GM19240 (cell line): Measurements from ENCODE around the gene UNC45A.

Source experiments
- DNase-seq: peaks from one replicate; pipeline ENCODE4 v3.0.0; 2011; ENCODE audit warnings: low spot score; ENCODE audit not compliant: insufficient read length

UNC45A gene, protein sequence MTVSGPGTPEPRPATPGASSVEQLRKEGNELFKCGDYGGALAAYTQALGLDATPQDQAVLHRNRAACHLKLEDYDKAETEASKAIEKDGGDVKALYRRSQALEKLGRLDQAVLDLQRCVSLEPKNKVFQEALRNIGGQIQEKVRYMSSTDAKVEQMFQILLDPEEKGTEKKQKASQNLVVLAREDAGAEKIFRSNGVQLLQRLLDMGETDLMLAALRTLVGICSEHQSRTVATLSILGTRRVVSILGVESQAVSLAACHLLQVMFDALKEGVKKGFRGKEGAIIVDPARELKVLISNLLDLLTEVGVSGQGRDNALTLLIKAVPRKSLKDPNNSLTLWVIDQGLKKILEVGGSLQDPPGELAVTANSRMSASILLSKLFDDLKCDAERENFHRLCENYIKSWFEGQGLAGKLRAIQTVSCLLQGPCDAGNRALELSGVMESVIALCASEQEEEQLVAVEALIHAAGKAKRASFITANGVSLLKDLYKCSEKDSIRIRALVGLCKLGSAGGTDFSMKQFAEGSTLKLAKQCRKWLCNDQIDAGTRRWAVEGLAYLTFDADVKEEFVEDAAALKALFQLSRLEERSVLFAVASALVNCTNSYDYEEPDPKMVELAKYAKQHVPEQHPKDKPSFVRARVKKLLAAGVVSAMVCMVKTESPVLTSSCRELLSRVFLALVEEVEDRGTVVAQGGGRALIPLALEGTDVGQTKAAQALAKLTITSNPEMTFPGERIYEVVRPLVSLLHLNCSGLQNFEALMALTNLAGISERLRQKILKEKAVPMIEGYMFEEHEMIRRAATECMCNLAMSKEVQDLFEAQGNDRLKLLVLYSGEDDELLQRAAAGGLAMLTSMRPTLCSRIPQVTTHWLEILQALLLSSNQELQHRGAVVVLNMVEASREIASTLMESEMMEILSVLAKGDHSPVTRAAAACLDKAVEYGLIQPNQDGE

DNA sequence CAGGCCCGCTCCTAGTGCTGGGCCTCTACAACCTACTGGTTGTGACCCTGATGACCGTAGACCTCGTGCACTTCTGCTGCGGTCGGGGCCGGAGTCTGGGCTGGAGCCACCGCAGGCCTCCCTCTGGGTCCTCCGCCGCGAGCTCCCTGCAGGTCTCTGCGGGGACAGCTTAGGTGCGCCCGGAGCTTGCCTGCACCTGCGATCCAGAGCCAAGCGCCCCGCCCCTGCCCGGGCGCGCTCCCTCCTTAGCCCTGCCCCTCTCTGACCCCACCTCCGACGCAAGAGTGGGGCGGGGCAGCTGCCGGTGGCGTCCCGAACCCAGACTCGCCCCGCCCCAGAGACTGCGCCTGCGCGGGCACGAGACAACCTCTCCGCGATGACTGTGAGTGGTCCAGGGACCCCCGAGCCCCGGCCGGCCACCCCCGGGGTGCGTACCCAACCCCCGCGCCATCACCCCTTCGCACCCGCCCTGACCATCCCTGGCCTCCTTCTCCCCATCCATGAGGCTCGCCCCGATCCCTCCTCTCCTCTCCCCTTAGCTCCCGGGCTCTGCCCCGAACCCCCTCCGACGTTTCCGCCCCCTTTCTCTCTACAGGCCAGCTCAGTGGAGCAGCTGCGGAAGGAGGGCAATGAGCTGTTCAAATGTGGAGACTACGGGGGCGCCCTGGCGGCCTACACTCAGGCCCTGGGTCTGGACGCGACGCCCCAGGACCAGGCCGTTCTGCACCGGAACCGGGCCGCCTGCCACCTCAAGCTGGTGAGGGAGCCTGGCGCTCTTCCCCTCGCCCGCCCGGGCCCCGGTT lies at the start of gene UNC45A:
Gene UNC45A (plus strand): TSS at position 337 of the 803 bp plus-strand sequence. CDS start 40 bp downstream, at position 377.
- DNase-seq, result peak; percentile 94

DNA sequence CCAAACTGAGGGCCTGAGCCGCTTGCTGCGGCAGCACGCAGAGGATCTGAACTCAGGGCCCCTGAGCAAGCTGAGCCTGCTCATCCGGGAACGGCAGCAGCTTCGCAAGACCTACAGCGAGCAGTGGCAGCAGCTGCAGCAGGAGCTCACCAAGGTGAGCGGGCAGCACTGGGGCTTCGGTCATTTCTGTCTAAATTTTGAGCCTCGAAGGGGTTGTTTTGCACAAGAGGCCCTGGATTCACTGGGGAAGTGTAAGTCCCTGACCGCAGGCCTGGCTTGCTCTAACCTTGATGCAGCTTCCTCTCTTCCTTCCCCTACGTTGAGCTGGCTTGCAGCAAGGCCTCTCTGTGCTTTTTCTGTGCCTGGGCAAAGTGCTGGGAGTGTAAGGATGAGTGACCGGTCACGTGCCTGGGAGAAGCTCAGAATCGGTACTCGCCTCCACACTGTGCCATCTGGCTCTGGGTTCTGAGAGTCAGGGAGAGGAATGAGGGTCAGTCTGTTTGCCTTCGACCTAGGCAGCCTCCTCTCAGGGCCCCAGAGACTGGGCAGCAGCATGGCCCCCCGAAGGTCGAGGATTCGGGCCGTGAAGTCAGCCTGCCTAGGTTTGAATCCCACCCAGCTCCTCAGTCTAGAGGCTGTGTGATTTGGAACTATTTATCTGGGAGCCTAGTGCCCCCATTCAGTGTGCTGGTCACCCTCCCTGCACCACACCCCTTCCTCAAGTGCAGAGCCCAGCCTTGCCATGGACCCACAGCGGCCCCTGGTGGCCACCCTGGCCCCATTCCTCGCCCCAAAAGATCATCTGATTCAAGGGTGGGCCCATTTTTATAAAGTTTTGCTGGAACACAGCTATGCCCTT lies 49.4 kb upstream of the UNC45A start:
- DNase-seq, result peak; percentile 56

DNA sequence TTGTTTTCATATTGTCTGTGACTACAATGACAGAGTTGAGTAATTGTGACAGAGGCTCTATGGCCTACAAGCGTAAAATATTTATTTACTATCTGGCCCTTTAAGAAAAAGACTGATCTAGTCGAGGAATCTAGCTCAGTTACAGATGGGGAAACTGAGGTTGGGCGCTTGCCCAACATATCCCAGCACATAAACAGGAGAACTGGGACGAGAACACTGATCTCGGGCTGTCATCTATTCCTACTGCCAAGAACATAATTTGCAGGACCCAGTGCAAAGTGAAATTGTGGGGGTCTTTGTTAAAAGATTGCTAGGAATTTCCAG lies 48.8 kb upstream of the UNC45A start:
- DNase-seq, result no peak

DNA sequence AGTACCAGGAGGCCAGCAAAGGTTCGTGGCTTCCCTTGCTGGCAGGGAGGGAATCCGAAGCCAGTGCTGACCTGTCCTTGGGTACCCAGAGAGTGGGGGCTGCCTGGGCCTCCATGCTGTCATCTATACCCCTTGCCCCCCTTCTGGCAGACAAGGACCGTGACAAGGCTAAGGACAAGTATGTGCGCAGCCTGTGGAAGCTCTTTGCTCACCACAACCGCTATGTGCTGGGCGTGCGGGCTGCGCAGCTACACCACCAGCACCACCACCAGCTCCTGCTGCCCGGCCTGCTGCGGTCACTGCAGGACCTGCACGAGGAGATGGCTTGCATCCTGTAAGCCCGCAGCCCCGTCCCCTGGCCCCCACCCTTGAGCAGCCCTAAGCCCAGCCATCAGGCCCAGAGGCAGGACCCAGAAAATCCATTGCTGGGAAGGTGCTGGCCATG lies 48.0 kb upstream of the UNC45A start:
- DNase-seq, result no peak

DNA sequence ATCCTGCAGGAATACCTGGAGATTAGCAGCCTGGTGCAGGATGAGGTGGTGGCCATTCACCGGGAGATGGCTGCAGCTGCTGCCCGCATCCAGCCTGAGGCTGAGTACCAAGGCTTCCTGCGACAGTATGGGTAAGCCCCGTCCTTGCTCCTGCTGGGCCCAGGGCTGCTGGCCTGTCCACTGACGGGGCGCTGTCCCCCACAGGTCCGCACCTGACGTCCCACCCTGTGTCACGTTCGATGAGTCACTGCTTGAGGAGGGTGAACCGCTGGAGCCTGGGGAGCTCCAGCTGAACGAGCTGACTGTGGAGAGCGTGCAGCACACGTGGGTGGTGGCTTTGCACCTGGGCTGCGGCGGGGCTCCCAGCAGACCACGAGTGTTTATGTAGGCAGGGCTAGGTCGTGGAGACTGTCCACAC lies 45.8 kb upstream of the UNC45A start:
- DNase-seq, result no peak

DNA sequence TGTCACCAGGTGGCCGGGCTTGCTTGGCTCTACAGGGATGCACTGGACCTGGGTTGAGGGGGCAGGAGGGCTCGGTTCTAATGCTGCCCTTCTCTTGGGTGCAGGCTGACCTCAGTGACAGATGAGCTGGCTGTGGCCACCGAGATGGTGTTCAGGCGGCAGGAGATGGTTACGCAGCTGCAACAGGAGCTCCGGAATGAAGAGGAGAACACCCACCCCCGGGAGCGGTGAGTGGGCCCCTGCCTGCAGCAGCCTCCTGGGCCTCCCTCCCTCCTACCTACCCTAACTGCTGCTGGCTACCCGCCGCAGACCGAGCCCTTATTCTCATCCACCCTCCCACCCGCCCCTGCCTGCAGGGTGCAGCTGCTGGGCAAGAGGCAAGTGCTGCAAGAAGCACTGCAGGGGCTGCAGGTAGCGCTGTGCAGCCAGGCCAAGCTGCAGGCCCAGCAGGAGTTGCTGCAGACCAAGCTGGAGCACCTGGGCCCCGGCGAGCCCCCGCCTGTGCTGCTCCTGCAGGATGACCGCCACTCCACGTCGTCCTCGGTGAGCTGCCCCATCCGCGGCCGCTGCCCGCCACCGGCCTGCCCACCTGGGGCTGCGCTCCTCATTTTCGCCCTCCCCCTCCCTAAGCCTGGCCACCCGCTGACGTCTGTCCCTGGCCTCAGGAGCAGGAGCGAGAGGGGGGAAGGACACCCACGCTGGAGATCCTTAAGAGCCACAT lies 45.2 kb upstream of the UNC45A start:
- no peak for DNase-seq

DNA sequence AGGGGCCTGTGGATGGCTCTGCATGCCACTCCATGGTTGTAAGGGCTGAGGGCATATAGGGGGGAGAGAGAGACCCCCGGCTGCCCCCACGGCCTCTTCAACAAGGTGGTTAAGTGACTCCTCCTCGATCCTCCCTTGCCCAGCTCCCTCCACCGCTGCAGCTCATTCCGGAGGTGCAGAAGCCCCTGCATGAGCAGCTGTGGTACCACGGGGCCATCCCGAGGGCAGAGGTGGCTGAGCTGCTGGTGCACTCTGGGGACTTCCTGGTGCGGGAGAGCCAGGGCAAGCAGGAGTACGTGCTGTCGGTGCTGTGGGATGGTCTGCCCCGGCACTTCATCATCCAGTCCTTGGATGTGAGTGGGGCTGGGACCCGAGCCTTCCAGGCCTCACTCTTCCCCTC lies 44.2 kb upstream of the UNC45A start:
- DNase-seq, result no peak

DNA sequence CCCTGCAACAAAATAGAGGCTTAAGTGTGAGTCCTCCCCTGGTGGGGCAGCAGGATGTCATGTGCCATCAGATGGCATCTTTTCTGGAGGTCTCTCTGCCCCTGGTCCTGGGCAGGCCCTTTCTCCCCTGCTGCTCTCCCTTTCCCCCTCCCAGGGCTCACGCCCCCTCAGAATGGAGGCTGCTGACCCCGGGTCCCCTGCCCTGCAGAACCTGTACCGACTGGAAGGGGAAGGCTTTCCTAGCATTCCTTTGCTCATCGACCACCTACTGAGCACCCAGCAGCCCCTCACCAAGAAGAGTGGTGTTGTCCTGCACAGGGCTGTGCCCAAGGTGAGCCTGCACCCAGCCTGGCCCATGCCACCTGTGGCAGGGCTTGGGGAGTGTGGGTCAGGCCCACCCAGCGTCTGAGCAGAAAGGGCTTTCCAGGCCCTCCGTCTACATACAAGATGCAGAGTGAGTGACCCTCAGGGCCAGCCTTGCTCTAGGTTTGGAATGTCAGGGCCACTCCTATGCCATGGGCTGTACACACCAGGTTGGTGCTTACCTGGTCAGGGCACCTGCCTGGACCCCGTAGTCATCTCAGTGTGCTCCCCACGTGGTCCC lies 43.6 kb upstream of the UNC45A start:
- no peak for DNase-seq

DNA sequence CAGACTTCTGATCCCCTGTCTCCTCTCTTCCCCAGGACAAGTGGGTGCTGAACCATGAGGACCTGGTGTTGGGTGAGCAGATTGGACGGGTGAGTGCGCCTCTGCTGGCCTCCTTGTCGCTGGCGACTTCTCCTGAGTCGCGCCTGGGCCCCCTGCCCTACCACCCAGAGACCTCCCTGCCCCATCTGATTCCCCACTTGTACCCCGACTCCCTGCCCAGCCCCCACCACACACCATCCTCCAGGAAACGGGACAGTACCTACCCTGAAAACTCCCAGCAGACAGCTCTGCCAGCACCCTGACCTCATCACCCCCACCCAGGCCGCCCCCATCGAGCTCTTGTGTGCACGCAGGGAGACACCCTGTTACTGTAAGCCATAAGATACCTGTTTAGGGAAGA lies 43.1 kb upstream of the UNC45A start:
- DNase-seq, result no peak

DNA sequence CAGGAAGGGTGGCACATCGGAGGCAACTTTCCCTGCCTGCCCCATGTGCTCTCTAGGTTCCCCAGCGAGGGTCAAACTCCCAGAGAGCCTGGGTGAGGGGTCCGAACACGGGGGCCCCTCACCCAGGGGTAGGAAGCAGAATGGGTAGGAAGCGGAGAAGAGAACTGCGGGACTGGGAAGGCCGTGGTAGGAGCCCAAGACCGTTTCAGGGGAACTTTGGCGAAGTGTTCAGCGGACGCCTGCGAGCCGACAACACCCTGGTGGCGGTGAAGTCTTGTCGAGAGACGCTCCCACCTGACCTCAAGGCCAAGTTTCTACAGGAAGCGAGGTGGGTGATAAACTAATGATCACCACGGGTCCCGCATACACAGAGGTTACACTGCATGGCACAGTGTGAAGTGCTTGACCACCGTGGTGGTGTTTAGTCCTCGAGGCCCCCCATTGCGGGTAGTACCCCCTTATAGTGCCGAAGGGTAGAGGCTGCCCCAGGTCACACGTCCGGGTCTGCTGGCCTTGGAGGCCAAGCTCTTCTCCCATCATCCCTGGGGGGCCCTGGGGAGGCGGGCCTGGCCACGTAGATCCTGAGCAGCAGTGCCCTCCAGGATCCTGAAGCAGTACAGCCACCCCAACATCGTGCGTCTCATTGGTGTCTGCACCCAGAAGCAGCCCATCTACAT lies 42.4 kb upstream of the UNC45A start:
- DNase-seq, result no peak

DNA sequence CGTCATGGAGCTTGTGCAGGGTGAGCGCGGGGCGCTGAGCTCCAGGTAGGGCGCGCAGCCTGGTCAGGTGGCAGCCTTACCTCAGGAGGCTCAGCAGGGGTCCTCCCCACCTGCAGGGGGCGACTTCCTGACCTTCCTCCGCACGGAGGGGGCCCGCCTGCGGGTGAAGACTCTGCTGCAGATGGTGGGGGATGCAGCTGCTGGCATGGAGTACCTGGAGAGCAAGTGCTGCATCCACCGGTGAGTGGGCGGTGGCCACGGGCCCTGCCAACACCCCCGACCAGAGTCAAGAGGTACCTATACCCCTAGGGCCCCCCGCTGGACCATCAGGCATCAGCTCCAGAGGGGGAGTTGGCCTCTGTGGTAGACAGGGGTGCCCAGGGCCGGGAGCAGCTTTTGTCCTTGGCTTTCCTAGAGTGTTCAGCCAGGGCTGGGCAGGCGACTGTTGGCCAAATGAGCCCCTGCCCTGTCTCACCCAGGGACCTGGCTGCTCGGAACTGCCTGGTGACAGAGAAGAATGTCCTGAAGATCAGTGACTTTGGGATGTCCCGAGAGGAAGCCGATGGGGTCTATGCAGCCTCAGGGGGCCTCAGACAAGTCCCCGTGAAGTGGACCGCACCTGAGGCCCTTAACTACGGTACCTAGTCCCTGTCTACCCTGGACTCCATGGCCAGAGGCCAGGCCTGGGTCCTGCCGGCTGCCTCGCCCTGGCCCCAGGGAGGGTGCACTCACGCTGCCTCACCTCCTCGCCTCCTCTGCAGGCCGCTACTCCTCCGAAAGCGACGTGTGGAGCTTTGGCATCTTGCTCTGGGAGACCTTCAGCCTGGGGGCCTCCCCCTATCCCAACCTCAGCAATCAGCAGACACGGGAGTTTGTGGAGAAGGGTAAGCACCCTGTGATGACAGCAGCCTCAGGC lies 41.7 kb upstream of the UNC45A start:
- no peak for DNase-seq

DNA sequence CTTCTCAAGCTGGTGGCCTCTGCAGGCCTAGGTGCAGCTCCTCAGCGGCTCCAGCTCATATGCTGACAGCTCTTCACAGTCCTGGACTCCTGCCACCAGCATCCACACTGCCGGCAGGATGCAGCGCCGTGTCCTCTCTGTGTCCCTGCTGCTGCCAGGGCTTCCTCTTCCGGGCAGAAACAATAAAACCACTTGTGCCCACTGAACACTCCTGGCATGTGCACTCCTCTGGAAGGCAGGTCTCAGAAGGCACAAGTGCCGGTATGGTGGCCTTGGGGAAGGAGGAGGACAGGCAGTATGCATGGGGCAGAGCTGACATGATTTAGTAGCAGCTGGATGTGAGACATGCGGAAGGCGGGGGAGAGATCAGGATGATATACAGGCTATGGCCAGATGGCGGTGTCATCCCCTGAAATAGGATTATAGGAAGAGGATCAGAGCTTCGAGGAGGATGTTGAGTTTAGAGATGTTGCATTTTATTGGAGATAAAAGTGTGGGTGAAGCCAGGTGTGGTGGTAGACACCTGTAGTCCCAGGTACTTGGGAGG lies 39.4 kb upstream of the UNC45A start:
- DNase-seq, result no peak

DNA sequence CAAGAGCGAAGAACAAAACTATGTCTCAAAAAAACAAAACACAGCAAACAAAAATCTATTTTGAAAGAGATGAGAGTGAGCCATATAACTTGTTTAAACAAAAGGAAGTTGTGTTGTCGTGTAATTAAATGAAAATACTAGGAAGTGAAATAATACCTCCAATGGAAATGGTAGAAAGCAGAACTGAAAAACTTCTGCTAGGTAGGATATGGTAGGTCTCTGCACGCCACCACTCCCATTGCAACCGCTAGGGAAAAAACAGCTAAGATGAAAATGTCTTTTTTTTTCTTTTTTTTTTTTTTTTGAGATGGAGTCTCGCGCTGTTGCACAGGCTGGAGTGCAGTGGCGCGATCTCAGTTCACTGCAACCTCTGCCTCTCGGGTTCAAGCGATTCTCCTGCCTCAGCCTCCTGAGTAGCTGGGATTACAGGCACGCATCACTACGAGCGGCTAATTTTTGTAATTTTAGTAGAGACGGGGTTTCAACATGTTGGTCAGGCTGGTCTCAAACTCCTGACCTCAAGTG lies 37.9 kb upstream of the UNC45A start:
- peak; percentile 60 for DNase-seq

DNA sequence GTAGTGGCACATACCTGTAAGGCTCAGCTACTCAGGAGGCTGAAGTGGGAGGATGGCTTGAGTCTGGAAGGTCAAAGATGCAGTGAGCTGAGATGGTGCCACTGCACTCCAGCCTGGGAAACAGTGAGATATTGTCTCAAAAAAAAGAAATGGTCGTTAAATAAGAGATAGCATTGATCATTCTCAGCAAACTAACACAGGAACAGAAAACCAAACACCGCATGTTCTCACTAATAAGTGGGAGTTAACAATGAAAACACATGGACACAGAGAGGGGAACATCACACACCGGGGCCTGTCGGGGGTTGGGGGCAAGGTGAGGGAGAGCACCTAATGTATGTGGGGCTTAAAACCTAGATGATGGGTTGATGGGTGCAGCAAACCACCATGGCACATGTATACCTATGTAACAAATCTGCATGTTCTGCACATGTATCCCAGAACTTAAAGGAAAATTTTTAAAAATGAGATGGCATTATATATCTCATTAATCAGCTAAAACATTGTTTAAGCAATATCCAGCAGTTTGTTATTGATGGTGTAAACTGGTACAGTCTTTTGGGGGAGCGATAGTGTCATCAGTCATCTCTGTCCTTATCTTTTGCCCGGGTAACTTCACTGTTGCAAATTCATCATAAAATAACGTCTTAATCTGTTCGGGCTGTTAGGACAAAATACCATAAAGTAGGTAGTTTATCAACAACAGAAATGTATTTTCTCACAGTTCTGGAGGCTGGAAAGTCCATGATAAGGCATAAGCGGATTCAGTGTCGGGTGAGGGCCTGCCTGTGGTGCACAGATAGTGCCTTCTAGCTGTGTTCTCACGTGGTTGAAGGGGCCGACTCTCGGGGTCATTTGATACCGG lies 33.7 kb upstream of the UNC45A start:
- DNase-seq, result no peak

DNA sequence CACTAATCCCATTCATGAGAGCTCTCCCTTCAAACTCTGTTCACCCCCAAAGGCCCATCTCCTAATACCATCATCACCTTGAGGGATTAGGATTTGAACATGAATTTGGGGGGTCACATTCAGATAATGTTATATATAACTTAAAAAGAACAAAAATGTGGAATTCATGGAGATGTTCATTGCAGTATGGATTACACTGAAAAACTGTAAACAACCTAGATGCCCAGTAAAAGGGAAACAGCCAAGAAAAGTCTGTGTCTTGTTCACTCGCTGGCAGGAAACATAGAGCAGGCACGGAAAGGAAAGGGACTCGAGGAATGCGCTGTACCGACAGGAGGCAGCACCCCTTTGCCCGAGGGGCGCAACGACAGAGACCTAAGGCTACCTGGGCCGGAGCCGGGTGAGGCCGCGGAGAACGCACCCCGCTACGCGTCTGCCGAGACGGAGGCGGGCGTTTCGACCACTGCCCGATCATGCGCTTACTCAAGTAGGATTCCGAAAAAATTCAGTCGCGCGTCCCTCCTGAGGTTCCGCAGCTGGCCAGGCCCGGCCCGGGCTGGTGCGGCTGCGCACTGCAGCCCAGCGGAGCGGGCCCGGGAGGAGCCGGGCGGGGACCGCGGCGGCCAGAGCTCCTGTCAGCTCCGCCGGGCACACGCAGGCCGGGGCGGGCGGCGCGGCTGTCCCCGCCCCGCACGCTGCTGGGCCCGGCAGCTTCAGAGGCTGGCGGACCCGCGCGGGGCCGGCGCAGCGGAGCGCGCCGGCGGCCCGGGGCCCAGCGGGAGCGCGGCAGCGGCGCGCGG lies 32.8 kb upstream of the UNC45A start:
- DNase-seq, result peak; percentile 96
